PC-3 (cell line): ENCODE measurements around the gene PERP. TPM values are rescaled to one million over a fixed set of nuclear protein-coding genes. Genes with fewer than 3 reads are reported as not detected.

Experiments used
- ATAC-seq: fragments of 200-7000 bp; cut with Tn5 transposase; 2 replicates; pipeline ENCODE4 v1.9.1; 2020; ENCODE audit warnings: mild to moderate bottlenecking, moderate library complexity
- BruUV-seq: library from RNA; stranded (reverse); fragments of 400-500 nt; replicated peaks from 2 replicates; lab custom pipeline; 2021; lab: Mats Ljungman, UMichigan
- CTCF ChIA-PET: fragments of 300-600 bp; sonication (Branson Sonifier 250); formaldehyde crosslinking; loops from one replicate; lab custom pipeline; 2022; ENCODE audit warnings: antibody characterized with exemption; lab: Charles Lee
- POLR2A ChIA-PET: fragments of 300-600 bp; sonication (Branson Sonifier 250); formaldehyde crosslinking; loops from one replicate; lab custom pipeline; 2022; ENCODE audit warnings: antibody characterized with exemption; ENCODE audit not compliant: unreplicated experiment; lab: Charles Lee
- DNase-seq: peaks from one replicate; pipeline ENCODE4 v3.0.0-alpha.2; 2015
- H2AFZ ChIP-seq: fragments of 300-600 bp; sonication (generic); 2 replicates; pipeline ENCODE4 v1.6.0; 2016; ENCODE audit warnings: antibody characterized with exemption, low read length
- H3F3A ChIP-seq: fragments of 300-600 bp; sonication (generic); one replicate; pipeline ENCODE4 v1.6.0; 2017; ENCODE audit warnings: antibody characterized with exemption, low read length, control low read depth, mild to moderate bottlenecking; ENCODE audit not compliant: unreplicated experiment
- H3K27ac ChIP-seq: fragments of 300-600 bp; sonication (generic); 2 replicates; pipeline ENCODE4 v1.5.1; 2016; ENCODE audit warnings: mild to moderate bottlenecking, low read length
- H3K27me3 ChIP-seq: fragments of 300-600 bp; sonication (generic); 2 replicates; pipeline ENCODE4 v1.6.1; 2016; ENCODE audit warnings: low read length, mixed read lengths
- H3K36me3 ChIP-seq: fragments of 300-600 bp; sonication (generic); 2 replicates; pipeline ENCODE4 v1.6.1; 2016; ENCODE audit warnings: low read depth, mixed run types, low read length, mixed read lengths
- H3K4me1 ChIP-seq: fragments of 300-600 bp; sonication (generic); 2 replicates; pipeline ENCODE4 v1.5.1; 2016; ENCODE audit warnings: low read length; ENCODE audit not compliant: insufficient read depth
- H3K4me2 ChIP-seq: fragments of 300-600 bp; sonication (generic); 2 replicates; pipeline ENCODE4 v1.6.0; 2016; ENCODE audit warnings: low read length
- H3K4me3 ChIP-seq: fragments of 300-600 bp; sonication (generic); 2 replicates; pipeline ENCODE4 v1.5.1; 2016; ENCODE audit warnings: mild to moderate bottlenecking, low read length, mixed read lengths
- H3K79me2 ChIP-seq: fragments of 300-600 bp; sonication (generic); 2 replicates; pipeline ENCODE4 v1.6.1; 2017; ENCODE audit warnings: low read length, mixed read lengths
- H3K9ac ChIP-seq: fragments of 300-600 bp; sonication (generic); 2 replicates; pipeline ENCODE4 v1.6.0; 2016; ENCODE audit warnings: mild to moderate bottlenecking, low read length
- H3K9me2 ChIP-seq: fragments of 300-600 bp; sonication (generic); replicated peaks from 2 replicates; pipeline ENCODE4 v1.6.1; 2016; ENCODE audit warnings: mixed run types, low read length, mixed read lengths
- H3K9me3 ChIP-seq: fragments of 300-600 bp; sonication (generic); 2 replicates; pipeline ENCODE4 v1.6.1; 2016; ENCODE audit warnings: low read length, mixed read lengths
- H4K20me1 ChIP-seq: fragments of 300-600 bp; sonication (generic); 2 replicates; pipeline ENCODE4 v1.6.1; 2016; ENCODE audit warnings: low read length, mixed read lengths
- CTCF ChIP-seq: fragments of 300-600 bp; sonication (generic); conservative IDR thresholded peaks from 2 replicates; pipeline ENCODE4 v1.5.1; 2017; ENCODE audit warnings: antibody characterized with exemption, low read depth, mild to moderate bottlenecking, low read length
- EZH2 ChIP-seq: fragments of 300-600 bp; sonication (generic); IDR thresholded peaks from one replicate; pipeline ENCODE4 v1.6.1; 2017; ENCODE audit warnings: antibody characterized with exemption, mild to moderate bottlenecking, low read length; ENCODE audit not compliant: unreplicated experiment
- EZH2phosphoT487 ChIP-seq: fragments of 300-600 bp; sonication (generic); IDR thresholded peaks from 2 replicates; pipeline ENCODE4 v1.6.1; 2018; ENCODE audit warnings: mild to moderate bottlenecking, antibody characterized with exemption, low read length, borderline replicate concordance
- intact Hi-C: fragments of 100-400 bp; cut with micrococcal nuclease; formaldehyde crosslinking; loops from 2 replicates; pipeline ENCODE4 v1.9.0; 2023
- total RNA-seq: library from RNA; depleted of rRNA; stranded (reverse); fragments of >200 nt; gene quantifications from 2 replicates; pipeline ENCODE4 v1.2.3, GENCODE V29; 2014

The PERP gene
- total RNA-seq, 1 experiment from 2014 or later = 50.3 TPM

GRCh38 chr6:138146544-138146943 lies 39.3 kb upstream of the PERP start:
- no peak for ATAC-seq
- H3K9me2 ChIP-seq = no peaks in the 10 kb centered on the region
- H4K20me1 ChIP-seq = no peaks in the 10 kb centered on the region
- no peaks in the 10 kb centered on the region for H3K27me3 ChIP-seq
- ChIA-PET CTCF (no interaction called here), POLR2A (no interaction called here)
- no peak overlapping the region for H3K4me3 ChIP-seq
- intact Hi-C loops = no loop called here
- no TSS peak for BruUV-seq
- H3K9ac ChIP-seq = no peak overlapping the region
- DNase-seq = no peak
- no peaks in the 10 kb centered on the region for H3F3A ChIP-seq
- no peaks in the 10 kb centered on the region for H3K36me3 ChIP-seq
- TF ChIP-seq CTCF (no peak), EZH2 (no peak), EZH2phosphoT487 (no peak)
- H2AFZ ChIP-seq = no peak overlapping the region
- no peaks in the 10 kb centered on the region for H3K79me2 ChIP-seq
- no peak overlapping the region for H3K4me2 ChIP-seq
- no peak overlapping the region for H3K27ac ChIP-seq
- H3K4me1 ChIP-seq = no peaks in the 10 kb centered on the region
- no peaks in the 10 kb centered on the region for H3K9me3 ChIP-seq

GRCh38 chr6:138145402-138145801 lies 38.2 kb upstream of the PERP start:
- Histone ChIP-seq H3K36me3 (no peaks in the 10 kb centered on the region), H3K9me3 (no peaks in the 10 kb centered on the region), H3K27ac (no peak overlapping the region), H3K27me3 (no peaks in the 10 kb centered on the region), H2AFZ (no peak overlapping the region), H3K4me1 (no peaks in the 10 kb centered on the region), H3F3A (no peaks in the 10 kb centered on the region), H3K9ac (no peak overlapping the region), H3K4me2 (no peak overlapping the region), H4K20me1 (no peaks in the 10 kb centered on the region), H3K4me3 (no peak overlapping the region), H3K9me2 (no peaks in the 10 kb centered on the region), H3K79me2 (no peaks in the 10 kb centered on the region)
- ChIA-PET CTCF (no interaction called here), POLR2A (no interaction called here)
- TF ChIP-seq EZH2 (no peak), EZH2phosphoT487 (no peak), CTCF (no peak)
- DNase-seq (no peak), ATAC-seq (no peak)
- no TSS peak for BruUV-seq
- intact Hi-C loops = no loop called here

- no peak overlapping the region for H3K4me3 ChIP-seq
- H3K27me3 ChIP-seq = no peaks in the 10 kb centered on the region
- no peaks in the 10 kb centered on the region for H3K9me3 ChIP-seq
- no peak overlapping the region for H3K27ac ChIP-seq
- ATAC-seq (no peak), DNase-seq (no peak)
- ChIA-PET POLR2A (no interaction called here), CTCF (no interaction called here)
- H3K9ac ChIP-seq = no peak overlapping the region
- H3K36me3 ChIP-seq = no peaks in the 10 kb centered on the region
- H3K4me1 ChIP-seq = no peaks in the 10 kb centered on the region
- no peaks in the 10 kb centered on the region for H3F3A ChIP-seq
- no peaks in the 10 kb centered on the region for H3K79me2 ChIP-seq
- H4K20me1 ChIP-seq = no peaks in the 10 kb centered on the region
- no peak overlapping the region for H2AFZ ChIP-seq
- TF ChIP-seq EZH2phosphoT487 (no peak), EZH2 (no peak), CTCF (no peak)
- no peak overlapping the region for H3K4me2 ChIP-seq
- no peaks in the 10 kb centered on the region for H3K9me2 ChIP-seq
- BruUV-seq = no TSS peak
- intact Hi-C loops = no loop called here
These were observed 35.6 kb upstream of the PERP start for GRCh38 chr6:138142806-138143205.
